Parathyroid adenoma (tissue), 2 donors: Measurements from ENCODE around the gene NCKAP5.

ENCODE experiments used
- H2AFZ ChIP-seq: fragments of 300-600 bp; sonication (generic); one replicate; pipeline ENCODE4 v1.7.0; 2017; ENCODE audit warnings: antibody characterized with exemption, mild to moderate bottlenecking
- H3K27ac ChIP-seq: fragments of 300-600 bp; sonication (generic); one replicate; pipeline ENCODE4 v1.7.0; 2017
- H3K27me3 ChIP-seq: fragments of 300-600 bp; sonication (generic); one replicate; pipeline ENCODE4 v1.7.0; 2017; ENCODE audit warnings: low read length; ENCODE audit not compliant: control insufficient read depth, insufficient read depth
- H3K36me3 ChIP-seq: fragments of 300-600 bp; sonication (generic); one replicate; pipeline ENCODE4 v1.7.0; 2017; ENCODE audit warnings: low read length; ENCODE audit not compliant: control insufficient read depth, insufficient read depth
- H3K4me1 ChIP-seq: fragments of 300-600 bp; sonication (generic); one replicate; pipeline ENCODE4 v1.7.0; 2017; ENCODE audit warnings: control low read depth
- H3K4me2 ChIP-seq: fragments of 300-600 bp; sonication (generic); one replicate; pipeline ENCODE4 v1.7.0; 2017; ENCODE audit warnings: low read length
- H3K4me3 ChIP-seq: fragments of 300-600 bp; sonication (generic); one replicate; pipeline ENCODE4 v1.7.0; 2017; ENCODE audit warnings: low read depth, low read length
- H3K79me2 ChIP-seq: fragments of 300-600 bp; sonication (generic); one replicate; pipeline ENCODE4 v1.7.0; 2017; ENCODE audit warnings: control low read depth
- H3K9ac ChIP-seq: fragments of 300-600 bp; sonication (generic); one replicate; pipeline ENCODE4 v1.7.0; 2017; ENCODE audit warnings: mild to moderate bottlenecking
- H3K9me3 ChIP-seq: fragments of 300-600 bp; sonication (generic); one replicate; pipeline ENCODE4 v1.7.0; 2017; ENCODE audit warnings: low read length; ENCODE audit not compliant: control insufficient read depth
- CTCF ChIP-seq: fragments of 300-600 bp; sonication (generic); IDR thresholded peaks from one replicate; pipeline ENCODE4 v1.7.0; 2017; ENCODE audit warnings: antibody characterized with exemption, mild to moderate bottlenecking
- donor health status: primary hyperparathyroidism.

NCKAP5 gene

DNA sequence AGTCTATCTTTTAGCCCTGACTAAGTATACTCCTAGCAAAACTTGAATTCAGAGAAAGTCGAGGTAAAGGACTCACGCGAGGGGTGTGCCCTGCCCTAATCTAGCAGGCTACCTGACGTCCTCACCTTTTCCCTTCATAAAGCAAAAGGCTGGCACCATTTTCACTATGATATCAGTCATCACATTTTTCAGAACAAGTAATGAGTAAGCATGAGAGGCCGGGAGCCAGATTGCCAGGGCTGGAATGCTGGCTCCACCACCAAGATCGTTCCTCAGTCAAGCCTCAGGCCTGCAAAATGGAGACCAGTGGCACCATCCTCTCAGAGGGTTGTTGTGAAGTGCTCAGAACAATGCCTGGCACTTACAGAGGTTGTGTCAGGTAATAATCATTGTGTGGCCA is 18.7 kb upstream of the NCKAP5 start:
- H3K9me3 ChIP-seq, result no peaks in the 10 kb centered on the region
- no peak overlapping the region for H3K9ac ChIP-seq
- H3K4me1 ChIP-seq, result no peaks in the 10 kb centered on the region
- no peak for TF ChIP-seq CTCF
- H3K27me3 ChIP-seq, result no peaks in the 10 kb centered on the region
- H3K4me3 ChIP-seq, result no peak overlapping the region
- no peak overlapping the region for H3K27ac ChIP-seq
- no peak overlapping the region for H2AFZ ChIP-seq
- H3K36me3 ChIP-seq, result no peaks in the 10 kb centered on the region
- H3K79me2 ChIP-seq, result no peaks in the 10 kb centered on the region
- no peak overlapping the region for H3K4me2 ChIP-seq

DNA sequence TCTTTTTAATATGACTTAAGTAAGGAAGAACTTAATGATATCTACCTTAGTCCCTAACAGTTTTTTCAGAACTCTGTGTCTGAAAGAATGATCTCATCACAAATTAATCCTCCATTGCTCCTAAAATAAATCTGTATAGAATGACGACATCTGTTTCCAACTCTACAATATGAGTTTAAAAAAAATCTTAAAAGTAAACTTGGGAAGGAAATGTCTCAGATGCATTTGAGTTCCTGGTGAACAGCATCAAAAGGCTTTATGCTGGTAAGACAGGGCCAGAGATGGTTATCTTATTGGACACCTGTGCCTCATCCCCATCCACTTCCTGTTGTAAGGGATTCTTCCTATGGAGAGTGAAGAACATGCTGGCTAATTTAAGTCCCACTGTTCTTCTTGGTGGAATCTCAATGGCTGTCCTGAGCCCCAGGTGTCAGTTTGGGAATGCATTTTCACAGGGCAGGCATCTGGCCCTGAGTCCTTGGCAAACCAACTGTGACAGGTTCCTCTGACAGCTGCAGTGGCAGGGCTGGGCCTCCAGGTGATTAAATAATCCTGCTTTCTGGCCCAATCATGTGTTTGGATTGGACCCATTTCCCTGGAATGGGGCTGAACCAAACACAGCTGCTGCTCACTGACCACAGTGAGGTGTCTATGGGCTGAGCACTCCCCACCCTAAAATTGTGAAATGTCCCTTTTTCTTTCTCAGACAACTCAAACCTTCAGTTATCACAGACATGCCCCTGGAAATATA is 12.9 kb upstream of the NCKAP5 start:
- Histone ChIP-seq H3K36me3 (no peaks in the 10 kb centered on the region), H3K27me3 (no peaks in the 10 kb centered on the region), H3K27ac (no peak overlapping the region), H3K4me3 (no peak overlapping the region), H3K9ac (no peak overlapping the region), H3K9me3 (no peaks in the 10 kb centered on the region), H2AFZ (no peak overlapping the region), H3K4me1 (no peaks in the 10 kb centered on the region), H3K4me2 (no peak overlapping the region), H3K79me2 (no peaks in the 10 kb centered on the region)
- TF ChIP-seq CTCF, result no peak

DNA sequence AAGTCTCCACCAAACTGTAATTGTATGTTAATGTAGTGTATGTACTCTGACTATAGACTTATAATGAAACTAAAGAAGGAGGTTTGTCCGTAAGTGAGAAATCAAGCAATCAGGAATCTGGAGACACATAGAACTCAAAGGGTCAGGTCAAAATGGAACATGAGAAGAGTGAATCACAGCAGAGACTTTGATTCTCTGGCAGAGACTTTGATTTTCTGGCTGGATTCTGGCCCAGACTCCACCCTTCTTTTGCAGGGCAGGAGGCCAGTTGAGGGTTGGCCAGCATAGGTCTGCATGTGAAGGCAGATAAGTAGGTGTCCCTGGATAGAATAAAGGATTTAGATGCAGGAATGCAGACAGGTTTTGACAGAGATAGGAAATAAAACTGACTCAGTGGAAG is 11.0 kb upstream of the NCKAP5 start:
- H3K27me3 ChIP-seq, result no peaks in the 10 kb centered on the region
- H3K9me3 ChIP-seq, result no peaks in the 10 kb centered on the region
- H3K4me2 ChIP-seq, result no peak overlapping the region
- H2AFZ ChIP-seq, result no peak overlapping the region
- H3K79me2 ChIP-seq, result no peaks in the 10 kb centered on the region
- no peak overlapping the region for H3K9ac ChIP-seq
- H3K36me3 ChIP-seq, result no peaks in the 10 kb centered on the region
- peaks cover 4% of the 10 kb centered on the region for H3K4me1 ChIP-seq
- H3K27ac ChIP-seq, result no peak overlapping the region
- no peak overlapping the region for H3K4me3 ChIP-seq
- no peak for TF ChIP-seq CTCF

DNA sequence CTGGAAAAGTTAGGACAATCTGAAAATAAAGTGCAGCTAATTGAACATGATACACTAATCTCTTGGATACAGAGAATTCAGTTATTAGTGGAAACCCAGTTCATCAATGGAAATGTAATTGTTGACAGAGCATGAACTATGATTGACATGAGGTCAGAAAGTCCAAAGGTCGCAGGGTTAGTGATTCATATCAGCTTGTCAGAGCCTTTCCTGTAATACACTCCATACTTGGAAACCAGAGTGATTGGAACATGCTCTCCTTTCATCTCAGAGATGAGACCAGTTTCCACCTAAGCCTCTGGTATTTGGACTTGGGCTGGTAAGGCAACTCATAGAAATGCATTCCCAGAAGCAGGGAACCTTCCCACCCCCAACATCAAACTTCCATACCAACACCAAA is 8.5 kb upstream of the NCKAP5 start:
- Histone ChIP-seq H3K79me2 (no peaks in the 10 kb centered on the region), H3K4me2 (no peak overlapping the region), H3K27ac (no peak overlapping the region)

More for the DNA sequence above, 8.5 kb upstream of the NCKAP5 start:
- Histone ChIP-seq H3K4me3 (no peak overlapping the region), H3K9me3 (no peaks in the 10 kb centered on the region), H3K27me3 (no peaks in the 10 kb centered on the region), H3K4me1 (peaks cover 4% of the 10 kb centered on the region), H2AFZ (no peak overlapping the region), H3K36me3 (no peaks in the 10 kb centered on the region), H3K9ac (no peak overlapping the region)
- no peak for TF ChIP-seq CTCF
